K562 (cell line): ENCODE measurements around the gene MAD1L1. TPM values are rescaled to one million over a fixed set of nuclear protein-coding genes. Genes with fewer than 3 reads are reported as not detected.

ENCODE experiments used
- ATAC-seq: fragments of 200-7000 bp; cut with Tn5 transposase; 3 replicates; pipeline ENCODE4 v1.9.1; 2020; ENCODE audit warnings: moderate library complexity
- BruUV-seq: library from RNA; stranded (reverse); fragments of 400-500 nt; replicated peaks from 2 replicates; lab custom pipeline; 2021; lab: Mats Ljungman, UMichigan
- CTCF ChIA-PET: fragments of 300-600 bp; formaldehyde crosslinking; extraction: SDS; loops from one replicate; lab custom pipeline; 2021; ENCODE audit warnings: low intra/inter-chr PET ratio; lab: Yijun Ruan, JAX
- POLR2A ChIA-PET: fragments of 300-600, 350-650 bp; sonication (Branson Sonifier 250); formaldehyde crosslinking; extraction: SDS; loops from one replicate; lab custom pipeline; 2021; ENCODE audit warnings: antibody characterized with exemption, inconsistent platforms; lab: Yijun Ruan, JAX
- DNase-seq, 4 experiments: peaks; one replicate each; pipeline versions ENCODE4 v3.0.0 to v3.0.0-alpha.2; 2011 to 2018; ENCODE audit warnings: low spot score in 3 of 4, mixed read lengths in 3 of 4; ENCODE audit errors: extremely low read depth in 1 of 4
- FAIRE-seq: peaks from 2 replicates; lab custom pipeline; 2011; peaks lifted over from hg19 to GRCh38; lab: Jason Lieb, UNC
- H2AFZ ChIP-seq: 2 replicates; pipeline ENCODE4 v1.6.0; 2011; ENCODE audit warnings: low read depth, low read length, control low read depth, inconsistent platforms
- H3K27ac ChIP-seq: fragments of 200-600 bp; 3 replicates; pipeline ENCODE4 v1.8.0; 2011; ENCODE audit warnings: low read depth, mild to moderate bottlenecking, control low read depth, inconsistent platforms, low read length, moderate library complexity, mixed read lengths; ENCODE audit errors: extremely low read depth
- H3K27me3 ChIP-seq, 2 experiments: fragments of 300-600 bp in 1 of 2; 2 replicates in 1 of 2; 3 replicates in 1 of 2; pipeline versions ENCODE4 v1.6.0 to v1.8.0; 2011; ENCODE audit warnings: inconsistent platforms in 2 of 2, low read length in 2 of 2, mild to moderate bottlenecking in 1 of 2, mixed read lengths in 1 of 2, moderate library complexity in 1 of 2; ENCODE audit not compliant: control insufficient read depth in 2 of 2, insufficient read depth in 2 of 2
- H3K36me3 ChIP-seq: fragments of 300-600 bp; 3 replicates; pipeline ENCODE4 v1.8.0; 2011; ENCODE audit warnings: mild to moderate bottlenecking, low read length, inconsistent platforms; ENCODE audit not compliant: control insufficient read depth, insufficient read depth
- H3K4me1 ChIP-seq, 2 experiments: fragments of 200-600 bp in 1 of 2; replicated peaks in 1 of 2; 2 replicates in 1 of 2; 3 replicates in 1 of 2; pipeline versions ENCODE4 v1.5.1 to v1.8.0; 2011; ENCODE audit warnings: inconsistent platforms in 2 of 2, low read length in 2 of 2, mild to moderate bottlenecking in 1 of 2, mixed read lengths in 1 of 2, moderate library complexity in 1 of 2; ENCODE audit not compliant: control insufficient read depth in 2 of 2, insufficient read depth in 2 of 2
- H3K4me2 ChIP-seq: 2 replicates; pipeline ENCODE4 v1.6.1; 2011; ENCODE audit warnings: low read length, control low read depth, inconsistent platforms, mixed read lengths; ENCODE audit not compliant: insufficient read depth
- H3K4me3 ChIP-seq: fragments of 200-600 bp; sonication (generic), shearing (Covaris generic); 2 replicates; pipeline ENCODE4 v1.5.1; 2016; ENCODE audit warnings: control low read depth, inconsistent platforms
- H3K79me2 ChIP-seq: fragments of 200-600 bp; 3 replicates; pipeline ENCODE4 v1.8.0; 2011; ENCODE audit warnings: low read length, inconsistent platforms; ENCODE audit not compliant: control insufficient read depth, insufficient read depth
- H3K9ac ChIP-seq, 2 experiments: 2 replicates each; pipeline versions ENCODE4 v1.6.0 to v1.6.1; 2011; ENCODE audit warnings: low read depth in 2 of 2, low read length in 2 of 2, control low read depth in 1 of 2, inconsistent platforms in 1 of 2, mild to moderate bottlenecking in 1 of 2, mixed read lengths in 1 of 2; ENCODE audit not compliant: insufficient read depth in 1 of 2
- H3K9me1 ChIP-seq: one replicate; pipeline ENCODE4 v1.6.0; 2011; ENCODE audit warnings: inconsistent platforms, mild to moderate bottlenecking, low read length, moderate library complexity; ENCODE audit not compliant: control insufficient read depth, insufficient read depth
- H3K9me3 ChIP-seq: replicated peaks from 2 replicates; pipeline ENCODE4 v1.5.1; 2011; ENCODE audit warnings: low read depth, low read length, inconsistent platforms; ENCODE audit not compliant: control insufficient read depth, insufficient read depth
- H4K20me1 ChIP-seq: replicated peaks from 2 replicates; pipeline ENCODE4 v1.6.1; 2011; ENCODE audit warnings: low read length, inconsistent platforms, mixed read lengths; ENCODE audit not compliant: control insufficient read depth, insufficient read depth
- DDX20 ChIP-seq: fragments of 450-650 bp; IDR thresholded peaks from 2 replicates; pipeline ENCODE4 v1.6.1; 2016; ENCODE audit warnings: missing genetic modification characterization, low read depth, mild to moderate bottlenecking, missing compliant biosample characterization, moderate library complexity
- MEIS2 ChIP-seq: fragments of 450-650 bp; IDR thresholded peaks from 2 replicates; pipeline ENCODE4 v1.6.1; 2014; ENCODE audit warnings: mild to moderate bottlenecking; ENCODE audit not compliant: partially characterized antibody
- NR1H2 ChIP-seq: sonication (generic); formaldehyde crosslinking; IDR thresholded peaks from 2 replicates; pipeline ENCODE4 v1.4.0; 2020; ENCODE audit warnings: mild to moderate bottlenecking, missing genetic modification reagents
- ZNF780A ChIP-seq: fragments of 250-450 bp; sonication (Bioruptor Pico); IDR thresholded peaks from 2 replicates; pipeline ENCODE4 v1.5.0; 2021; ENCODE audit warnings: mild to moderate bottlenecking
- WGBS: fragments of 100-300 bp; shearing (Covaris generic); methylation state at CpG from one replicate; pipeline ENCODE4 v1.1.6; 2016; ENCODE audit warnings: low coverage, mixed read lengths; ENCODE audit not compliant: insufficient coverage; ENCODE audit errors: missing lambda C conversion rate; 5-methylcytosine and 5-hydroxymethylcytosine counted together
- in situ Hi-C: fragments of 300-500 bp; cut with MboI; formaldehyde crosslinking; loops from 4 replicates; pipeline ENCODE4 v1.15.0; 2018; ENCODE audit warnings: inconsistent platforms, mixed read lengths
- intact Hi-C: fragments of 100-400 bp; cut with micrococcal nuclease; formaldehyde crosslinking; loops from 2 replicates; pipeline ENCODE4 v1.14.2; 2022
- polyA plus RNA-seq, 8 experiments: library from polyadenylated mRNA; depleted of rRNA in 4 of 8; stranded (reverse) in 5 of 8; unstranded in 3 of 8; fragments of >200 nt; fragmentation: Nextera tagmentation in 2 of 8; fragmentation: Illumina TruSeq in 1 of 8; extraction: Ambion mirVana in 2 of 8; extraction: Trizol in 1 of 8; gene quantifications; 2 replicates each; pipeline versions ENCODE4 v1.2.1 to v1.2.3, GENCODE V29; 2011 to 2014; ENCODE audit warnings: inconsistent platforms in 1 of 8, missing spikeins in 1 of 8
- total RNA-seq, 7 experiments: library from RNA; depleted of rRNA in 6 of 7; stranded (reverse); fragments of >200 nt in 6 of 7; fragmentation: Illumina TruSeq in 2 of 7; extraction: Trizol in 2 of 7; gene quantifications; 2 replicates each; pipeline versions ENCODE4 v1.2.1 to v1.2.3, GENCODE V29; 2011 to 2021; ENCODE audit warnings: low replicate concordance in 1 of 7
- TF ChIP-seq, protein P1 (sequence below): sonication (generic); formaldehyde crosslinking; IDR thresholded peaks from 2 replicates; pipeline ENCODE4 v1.9.0; 2022; ENCODE audit warnings: mild to moderate bottlenecking, missing genetic modification reagents
- TF ChIP-seq, protein P2 (sequence below), 2 experiments: fragments of 450-650 bp; conservative IDR thresholded peaks; 2 replicates each; pipeline ENCODE4 v1.6.1; 2017; ENCODE audit warnings: mild to moderate bottlenecking in 2 of 2, moderate library complexity in 2 of 2
- TF ChIP-seq, protein P3 (sequence below): fragments of 450-650 bp; formaldehyde crosslinking; IDR thresholded peaks from 2 replicates; pipeline ENCODE4 v1.4.0; 2020; ENCODE audit warnings: mild to moderate bottlenecking, mixed read lengths

Gene MAD1L1
- total and polyA plus RNA-seq, 9 of the 15 experiments (the other 6 are each of a cell fraction or from before 2014, with no cell fraction given) = 1.7 to 89.7 (median 18.0) TPM

DNA sequence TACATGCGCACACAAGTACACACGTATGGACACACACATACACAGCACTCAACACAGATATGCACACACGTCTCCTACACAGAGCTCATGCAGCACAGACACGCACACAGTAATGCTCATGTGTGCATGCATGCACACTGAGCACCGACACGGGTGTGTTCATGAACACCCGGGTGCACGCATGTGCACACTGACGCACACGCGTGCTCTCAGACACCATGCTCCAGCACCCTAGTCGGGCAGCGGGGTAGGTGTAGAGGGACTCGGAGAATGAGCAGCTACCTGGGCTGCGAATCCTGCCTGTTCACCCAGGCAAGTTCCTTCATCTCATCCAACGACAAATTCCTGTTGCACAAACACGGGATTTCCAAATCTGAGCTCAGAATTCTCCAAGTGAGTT, 184.7 kb downstream of the MAD1L1 start:
- FAIRE-seq (no peak), DNase-seq (no peak), ATAC-seq (no peak)
- H3K4me3 ChIP-seq = no peak overlapping the region
- no peaks in the 10 kb centered on the region; the same call in 1 of the 2 replicates for H3K9me3 ChIP-seq
- BruUV-seq = no TSS peak
- peaks cover 0 to 38% of the 10 kb centered on the region in 2 experiments; a peak in 2 of 5 replicates for H3K4me1 ChIP-seq
- H3K36me3 ChIP-seq = peaks cover 5% of the 10 kb centered on the region; the same call in 2 of the 3 replicates
- intact Hi-C loops (no loop called here), in situ Hi-C loops (no loop called here)
- no peaks in the 10 kb centered on the region; a peak in 1 of 5 replicates for H3K27me3 ChIP-seq
- no peaks in the 10 kb centered on the region for H4K20me1 ChIP-seq
- WGBS = 95% methylated on average over 17 of the region's 17 CpGs
- ChIA-PET CTCF (no interaction called here), POLR2A (no interaction called here)
- no peak overlapping the region for H3K27ac ChIP-seq
- H3K79me2 ChIP-seq = no peaks in the 10 kb centered on the region
- H3K9me1 ChIP-seq = no peaks in the 10 kb centered on the region
- TF ChIP-seq MEIS2 (no peak), ZNF780A (CRISPR knock-in tag) (no peak), NR1H2 (CRISPR knock-in tag) (no peak), DDX20 (tag) (no peak)
- TF ChIP-seq, protein P1, sequence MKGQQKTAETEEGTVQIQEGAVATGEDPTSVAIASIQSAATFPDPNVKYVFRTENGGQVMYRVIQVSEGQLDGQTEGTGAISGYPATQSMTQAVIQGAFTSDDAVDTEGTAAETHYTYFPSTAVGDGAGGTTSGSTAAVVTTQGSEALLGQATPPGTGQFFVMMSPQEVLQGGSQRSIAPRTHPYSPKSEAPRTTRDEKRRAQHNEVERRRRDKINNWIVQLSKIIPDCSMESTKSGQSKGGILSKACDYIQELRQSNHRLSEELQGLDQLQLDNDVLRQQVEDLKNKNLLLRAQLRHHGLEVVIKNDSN (CRISPR knock-in tag) = 0 out of 2 replicates have a peak, but pooled peaks have one; percentile 16
- TF ChIP-seq, protein P2, sequence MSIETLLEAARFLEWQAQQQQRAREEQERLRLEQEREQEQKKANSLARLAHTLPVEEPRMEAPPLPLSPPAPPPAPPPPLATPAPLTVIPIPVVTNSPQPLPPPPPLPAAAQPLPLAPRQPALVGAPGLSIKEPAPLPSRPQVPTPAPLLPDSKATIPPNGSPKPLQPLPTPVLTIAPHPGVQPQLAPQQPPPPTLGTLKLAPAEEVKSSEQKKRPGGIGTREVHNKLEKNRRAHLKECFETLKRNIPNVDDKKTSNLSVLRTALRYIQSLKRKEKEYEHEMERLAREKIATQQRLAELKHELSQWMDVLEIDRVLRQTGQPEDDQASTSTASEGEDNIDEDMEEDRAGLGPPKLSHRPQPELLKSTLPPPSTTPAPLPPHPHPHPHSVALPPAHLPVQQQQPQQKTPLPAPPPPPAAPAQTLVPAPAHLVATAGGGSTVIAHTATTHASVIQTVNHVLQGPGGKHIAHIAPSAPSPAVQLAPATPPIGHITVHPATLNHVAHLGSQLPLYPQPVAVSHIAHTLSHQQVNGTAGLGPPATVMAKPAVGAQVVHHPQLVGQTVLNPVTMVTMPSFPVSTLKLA (conservative IDR thresholded peaks at IDR 0.05) = no peak
- TF ChIP-seq, protein P3, sequence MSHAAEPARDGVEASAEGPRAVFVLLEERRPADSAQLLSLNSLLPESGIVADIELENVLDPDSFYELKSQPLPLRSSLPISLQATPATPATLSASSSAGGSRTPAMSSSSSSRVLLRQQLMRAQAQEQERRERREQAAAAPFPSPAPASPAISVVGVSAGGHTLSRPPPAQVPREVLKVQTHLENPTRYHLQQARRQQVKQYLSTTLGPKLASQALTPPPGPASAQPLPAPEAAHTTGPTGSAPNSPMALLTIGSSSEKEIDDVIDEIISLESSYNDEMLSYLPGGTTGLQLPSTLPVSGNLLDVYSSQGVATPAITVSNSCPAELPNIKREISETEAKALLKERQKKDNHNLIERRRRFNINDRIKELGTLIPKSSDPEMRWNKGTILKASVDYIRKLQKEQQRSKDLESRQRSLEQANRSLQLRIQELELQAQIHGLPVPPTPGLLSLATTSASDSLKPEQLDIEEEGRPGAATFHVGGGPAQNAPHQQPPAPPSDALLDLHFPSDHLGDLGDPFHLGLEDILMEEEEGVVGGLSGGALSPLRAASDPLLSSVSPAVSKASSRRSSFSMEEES (CRISPR knock-in tag) = no peak
- H3K4me2 ChIP-seq = no peak overlapping the region
- H2AFZ ChIP-seq = no peak overlapping the region
- no peak overlapping the region for H3K9ac ChIP-seq
